Activated CD8-positive, alpha-beta memory T cell treated with anti-CD3 and anti-CD28 coated beads, Interleukin-2, amount 50 U/mL, for 4 hours (primary cell): ENCODE measurements around the gene RASA4B.
"Not testable (repeated sequence)": the region's sequence is repeated elsewhere in the genome, so short reads cannot be mapped to it uniquely, and the experiment has no call there.

ENCODE experiments used
- DNase-seq: peaks from one replicate; pipeline ENCODE4 v3.0.0-alpha.2; 2020

RASA4B gene

DNA sequence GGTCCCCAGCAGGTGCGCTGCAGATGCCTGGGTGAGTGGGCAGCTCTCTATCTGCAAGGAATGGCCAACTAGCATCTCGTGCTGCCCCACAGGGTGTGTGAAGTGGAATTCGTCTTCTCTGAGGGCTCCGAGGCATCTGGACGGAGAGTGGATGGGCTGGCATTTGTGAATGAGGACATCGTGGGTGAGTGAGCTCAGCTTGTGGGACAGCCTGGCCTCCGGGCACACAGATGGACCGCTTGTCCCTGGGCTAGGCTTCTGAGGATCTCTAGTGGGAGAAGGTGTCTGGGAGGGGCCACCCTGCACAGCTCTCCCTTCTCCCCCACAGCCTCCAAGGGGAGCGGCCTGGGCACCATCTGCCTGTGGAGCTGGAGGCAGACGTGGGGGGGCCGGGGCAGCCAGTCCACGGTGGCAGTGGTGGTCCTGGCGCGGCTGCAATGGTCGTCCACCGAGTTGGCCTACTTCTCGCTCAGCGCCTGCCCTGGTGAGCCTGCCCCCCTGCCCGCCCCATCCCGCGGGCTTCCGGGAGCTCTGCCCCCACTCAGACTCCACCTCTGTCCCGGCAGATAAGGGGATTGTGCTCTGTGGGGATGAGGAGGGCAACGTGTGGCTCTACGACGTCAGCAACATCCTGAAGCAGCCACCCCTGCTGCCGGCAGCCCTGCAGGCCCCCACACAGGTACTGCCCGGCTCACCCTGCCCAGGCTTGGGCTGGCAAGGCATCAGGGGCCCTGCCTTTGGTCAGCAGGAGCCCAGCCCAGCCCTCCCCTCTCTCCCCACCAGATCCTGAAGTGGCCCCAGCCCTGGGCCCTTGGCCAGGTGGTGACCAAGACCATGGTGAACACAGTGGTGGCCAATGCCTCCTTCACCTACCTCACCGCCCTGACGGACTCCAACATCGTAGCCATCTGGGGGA, 45.2 kb downstream of the RASA4B start:
- DNase-seq = no peak

DNA sequence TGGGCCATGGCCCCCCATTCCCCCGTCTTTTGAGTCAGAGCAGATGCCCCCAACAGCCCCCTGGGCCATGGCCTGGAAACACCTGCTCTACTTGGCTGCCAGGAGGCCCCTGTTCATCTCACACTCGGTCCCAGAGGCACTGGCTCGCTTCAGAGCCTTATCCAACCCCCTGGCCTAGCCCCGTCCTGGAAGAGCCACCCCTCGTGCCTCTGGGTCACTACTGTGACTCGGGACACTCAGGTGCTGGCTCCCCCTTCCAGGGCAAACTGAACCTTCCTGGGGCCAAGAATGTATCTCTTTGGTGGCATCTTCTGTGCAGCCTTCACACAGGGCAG, 45.8 kb downstream of the RASA4B start:
- DNase-seq = no peak

DNA sequence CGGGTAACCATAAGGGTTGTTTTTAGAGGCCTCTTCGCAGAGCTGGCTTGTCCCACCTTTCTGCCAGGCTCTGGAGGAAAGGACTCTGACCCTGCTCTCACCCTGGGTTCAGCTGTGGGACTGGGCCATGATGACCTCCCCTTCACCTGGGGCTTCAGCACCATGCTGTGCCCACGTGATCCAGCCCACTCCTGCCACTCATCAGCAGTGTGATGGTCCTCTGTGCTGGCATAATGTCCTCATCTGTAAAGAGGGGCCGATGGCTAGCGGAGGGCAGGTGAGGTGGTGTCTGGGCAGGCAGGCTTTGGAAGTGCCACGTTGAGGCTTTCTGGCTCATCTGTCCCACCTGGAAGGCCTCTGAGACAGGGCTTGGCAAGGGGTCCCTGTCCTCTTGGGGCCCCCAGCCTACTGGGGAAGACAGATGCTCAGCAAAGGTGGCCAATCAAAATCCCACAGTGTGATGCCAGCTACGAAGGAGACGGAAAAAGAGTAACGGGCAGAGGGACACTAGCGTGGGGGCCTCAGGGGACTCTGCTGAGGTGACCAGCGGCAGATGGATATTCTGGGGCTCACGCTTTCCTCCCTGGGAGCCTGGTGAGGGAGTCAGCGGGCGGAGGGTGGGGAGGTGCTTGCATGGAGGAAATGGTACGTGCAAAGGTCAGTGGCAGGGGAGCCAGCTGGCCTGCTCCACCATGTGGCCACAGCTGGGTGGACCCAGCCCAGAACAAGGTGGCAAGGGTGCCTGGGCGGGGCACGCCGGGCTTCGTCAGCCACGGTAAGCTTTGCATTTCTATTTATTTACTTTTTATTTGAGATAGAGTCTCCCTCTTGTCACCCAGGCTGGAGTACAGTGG, 47.4 kb downstream of the RASA4B start:
- no peak for DNase-seq

DNA sequence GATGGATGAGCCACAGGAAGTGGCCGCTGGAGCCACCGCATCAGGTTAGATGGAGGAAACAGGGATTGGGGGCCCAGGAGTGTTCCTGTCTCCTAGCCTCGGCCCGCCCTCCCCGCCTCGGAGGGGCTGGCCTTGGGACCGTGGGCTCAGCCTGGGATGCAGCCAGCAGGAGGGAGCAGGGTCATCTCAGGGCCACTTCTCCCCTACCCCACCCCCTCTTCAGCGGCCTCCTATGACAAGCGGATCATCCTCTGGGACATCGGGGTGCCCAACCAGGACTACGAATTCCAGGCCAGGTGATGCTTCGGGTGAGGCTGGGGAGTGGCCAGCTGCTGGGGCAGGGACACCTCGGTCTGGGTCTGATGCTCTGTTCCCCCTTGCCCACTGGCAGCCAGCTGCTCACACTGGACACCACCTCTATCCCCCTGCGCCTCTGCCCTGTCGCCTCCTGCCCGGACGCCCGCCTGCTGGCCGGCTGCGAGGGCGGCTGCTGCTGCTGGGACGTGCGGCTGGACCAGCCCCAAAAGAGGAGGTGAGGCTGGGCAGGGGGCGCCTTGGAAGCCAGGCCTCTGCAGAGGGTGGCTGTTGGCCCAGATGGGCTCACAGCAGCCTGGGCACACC, 48.1 kb downstream of the RASA4B start:
- DNase-seq = no peak

DNA sequence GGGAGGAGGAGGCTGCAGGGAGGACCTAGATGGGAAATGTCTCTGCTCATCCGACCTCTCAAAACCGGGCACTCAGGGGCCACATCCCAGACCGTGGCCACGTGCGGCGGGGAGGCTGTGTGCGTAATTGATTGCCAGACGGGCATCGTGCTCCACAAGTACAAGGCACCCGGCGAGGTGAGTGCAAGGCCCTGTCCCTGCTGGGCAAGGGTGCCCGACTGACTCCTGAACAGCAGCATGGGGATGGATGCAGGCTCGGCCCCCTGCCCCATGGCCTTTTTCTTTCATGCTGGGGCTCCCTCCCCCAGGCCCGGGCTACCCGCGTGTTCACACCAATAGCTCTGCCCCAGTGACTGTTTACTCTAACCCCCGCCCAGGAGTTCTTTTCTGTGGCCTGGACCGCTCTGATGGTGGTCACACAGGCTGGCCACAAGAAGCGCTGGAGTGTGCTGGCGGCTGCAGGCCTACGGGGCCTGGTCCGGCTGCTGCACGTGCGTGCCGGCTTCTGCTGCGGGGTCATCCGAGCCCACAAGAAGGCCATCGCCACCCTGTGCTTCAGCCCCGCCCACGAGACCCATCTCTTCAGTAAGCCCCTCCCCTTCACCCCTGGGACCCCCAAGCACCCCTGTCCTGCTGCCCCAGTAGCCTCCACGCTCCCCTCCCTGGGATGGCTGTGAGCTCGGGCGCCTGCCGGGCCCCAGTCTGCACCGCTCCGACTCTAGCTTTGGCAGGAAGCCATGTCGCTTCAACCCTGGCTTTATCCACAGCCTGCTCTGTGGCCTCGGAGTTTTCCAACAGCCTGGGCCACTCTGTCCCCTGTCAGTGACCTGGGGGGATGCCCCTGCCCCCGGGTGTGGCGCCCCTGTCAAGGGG, 48.9 kb downstream of the RASA4B start:
- no peak for DNase-seq

DNA sequence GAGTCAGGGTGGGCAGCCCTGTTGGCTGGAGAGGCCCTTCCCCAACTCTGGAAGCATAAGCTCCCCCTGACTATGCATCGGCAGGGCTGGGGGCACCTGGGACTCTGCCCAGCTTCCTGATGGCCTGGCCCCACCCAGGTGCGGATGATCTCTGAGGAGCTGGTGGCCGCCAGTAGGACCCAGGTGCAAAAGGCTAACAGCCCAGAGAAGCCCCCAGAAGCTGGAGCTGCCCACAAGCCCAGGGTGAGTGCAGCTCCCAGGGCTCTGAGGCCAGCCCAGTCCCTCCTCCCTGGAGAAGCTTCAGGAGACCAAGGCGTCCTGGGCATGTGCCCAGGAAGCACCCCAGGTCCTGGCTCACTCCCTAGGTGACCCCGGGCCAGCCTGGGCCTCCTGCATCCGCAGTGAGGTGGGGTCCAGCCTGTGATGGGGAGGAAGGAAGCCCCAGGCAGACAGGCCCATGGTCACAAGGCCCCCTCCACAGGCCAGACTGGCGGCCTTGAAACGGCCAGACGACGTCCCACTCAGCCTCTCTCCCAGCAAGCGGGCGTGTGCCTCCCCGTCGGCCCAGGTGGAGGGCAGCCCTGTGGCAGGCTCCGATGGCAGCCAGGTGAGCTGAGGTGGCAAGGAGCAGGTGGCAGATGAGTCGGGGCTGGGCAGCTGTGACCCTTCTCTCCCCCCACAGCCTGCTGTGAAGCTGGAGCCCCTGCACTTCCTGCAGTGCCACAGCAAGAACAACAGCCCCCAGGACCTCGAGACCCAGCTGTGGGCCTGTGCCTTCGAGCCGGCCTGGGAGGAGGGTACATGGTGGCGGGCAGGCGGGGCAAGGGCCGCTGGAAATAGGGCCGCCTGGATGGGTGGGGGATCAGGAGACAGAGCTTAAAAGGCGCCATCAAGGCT, 49.7 kb downstream of the RASA4B start:
- no peak for DNase-seq

DNA sequence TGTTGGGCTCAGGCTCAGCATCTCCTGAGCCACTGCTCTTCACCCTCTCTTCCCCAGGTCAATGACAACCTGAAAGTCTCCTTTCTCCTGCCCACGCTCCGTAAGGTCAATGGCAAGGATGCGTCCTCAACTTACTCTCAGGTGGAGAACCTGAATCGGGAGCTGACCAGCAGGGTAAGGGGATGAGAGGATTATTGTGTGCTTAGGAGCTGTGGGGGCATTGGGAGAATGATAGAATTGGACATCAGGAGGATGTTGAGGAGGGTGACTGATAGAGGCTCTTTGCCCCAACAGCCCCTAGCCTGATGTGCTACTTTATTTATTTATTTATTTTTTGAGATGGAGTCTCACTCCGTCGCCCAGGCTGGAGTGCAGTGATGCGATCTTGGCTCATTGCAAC, 51.5 kb downstream of the RASA4B start:
- no peak for DNase-seq

DNA sequence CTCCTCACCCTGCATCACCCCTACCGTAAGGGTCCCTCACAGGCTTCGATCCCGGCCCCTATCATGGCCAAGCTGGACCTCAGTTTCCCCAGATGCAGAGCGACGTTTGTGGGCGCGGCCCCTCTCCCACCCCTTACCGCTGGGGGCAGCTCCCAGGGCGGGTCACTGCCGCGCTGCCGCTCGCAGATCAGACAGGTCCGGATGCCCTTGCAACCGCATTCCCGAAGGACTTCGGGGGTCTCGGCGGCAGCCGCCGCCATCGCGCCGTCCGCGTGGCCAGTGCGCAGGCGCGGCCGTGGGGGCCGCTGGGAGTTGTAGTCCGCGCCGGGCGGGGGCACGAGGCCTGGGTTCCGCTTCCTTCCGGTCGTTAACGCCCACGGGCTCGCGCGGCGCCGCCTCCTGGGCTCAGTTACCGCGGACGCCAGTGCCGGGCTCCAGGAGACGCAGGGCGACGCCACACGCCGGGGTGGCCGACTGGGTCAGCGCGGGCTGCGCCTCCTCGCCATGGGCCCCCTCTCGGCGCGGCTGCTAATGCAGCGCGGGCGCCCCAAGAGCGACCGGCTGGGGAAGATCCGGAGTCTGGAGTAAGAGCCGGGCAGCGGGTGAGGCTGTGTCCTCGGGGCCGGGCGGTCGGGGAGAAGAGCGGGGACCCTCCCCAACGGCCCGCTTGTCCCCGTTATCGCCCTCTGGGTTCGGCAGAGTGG, 52.8 kb downstream of the RASA4B start, which contains the start of the genes ALKBH4 and LRWD1:
TSS of gene ALKBH4 (minus strand) at position 287 of the 704 bp plus-strand sequence. CDS start at position 260, 27 bp downstream.
TSS of gene LRWD1 (plus strand) at position 408 of the 704 bp plus-strand sequence. CDS start at position 505, 97 bp downstream.
- DNase-seq = peak; percentile 96

DNA sequence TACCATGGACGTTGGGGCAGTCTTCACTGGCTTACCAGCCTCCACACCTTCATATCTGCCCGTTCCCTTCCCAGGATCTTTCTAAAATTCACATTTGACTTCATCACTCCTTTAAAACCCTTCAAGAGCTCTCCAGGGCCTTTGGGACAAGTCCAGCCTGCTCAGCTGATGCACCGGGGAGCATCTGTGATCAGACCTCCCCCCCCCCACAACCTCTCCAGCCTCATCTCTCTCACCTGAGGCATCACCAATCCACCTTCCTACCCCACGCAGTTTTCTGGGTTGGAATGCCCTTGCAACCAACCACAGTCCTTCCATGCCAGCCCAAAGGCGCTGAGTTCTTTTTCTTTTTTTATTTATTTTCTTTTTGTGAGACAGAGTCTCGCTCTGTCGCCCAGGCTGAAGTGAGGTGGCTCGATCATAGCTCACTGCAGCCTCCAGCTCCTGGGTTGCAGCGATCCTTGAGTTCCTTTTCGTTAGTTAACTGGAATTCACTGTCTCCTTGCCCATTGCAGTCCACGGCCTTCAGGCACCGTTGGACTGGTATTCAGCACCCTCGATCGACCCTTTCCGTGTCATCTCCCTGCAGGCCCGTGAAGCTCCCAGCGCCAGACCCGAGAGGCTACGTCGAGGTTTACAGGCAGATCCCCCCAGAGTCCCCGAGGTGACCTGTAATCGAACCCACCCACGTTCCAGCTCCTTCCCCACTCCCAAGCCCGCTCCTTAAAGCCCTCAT, 53.6 kb downstream of the RASA4B start:
- no peak for DNase-seq

DNA sequence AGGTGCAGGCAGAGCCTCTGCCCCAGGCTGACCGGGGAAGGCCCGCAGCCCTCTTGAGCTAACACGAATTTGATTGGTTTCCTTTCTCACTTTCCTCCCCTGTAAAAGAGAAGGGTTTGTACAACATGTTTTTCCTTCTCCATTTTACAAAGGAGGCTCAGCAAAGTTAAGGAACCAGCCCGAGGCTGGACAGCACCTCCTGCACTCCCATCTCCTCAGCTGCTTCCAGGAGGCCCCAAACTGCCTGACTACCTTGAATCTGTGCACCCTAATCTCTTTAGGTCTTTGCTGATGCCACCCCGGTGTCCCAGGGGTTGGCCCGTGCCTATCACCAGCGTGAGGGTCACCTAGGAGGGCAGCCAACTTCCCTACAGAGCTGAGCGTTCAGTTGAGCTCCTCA, 57.1 kb downstream of the RASA4B start:
- no peak for DNase-seq

DNA sequence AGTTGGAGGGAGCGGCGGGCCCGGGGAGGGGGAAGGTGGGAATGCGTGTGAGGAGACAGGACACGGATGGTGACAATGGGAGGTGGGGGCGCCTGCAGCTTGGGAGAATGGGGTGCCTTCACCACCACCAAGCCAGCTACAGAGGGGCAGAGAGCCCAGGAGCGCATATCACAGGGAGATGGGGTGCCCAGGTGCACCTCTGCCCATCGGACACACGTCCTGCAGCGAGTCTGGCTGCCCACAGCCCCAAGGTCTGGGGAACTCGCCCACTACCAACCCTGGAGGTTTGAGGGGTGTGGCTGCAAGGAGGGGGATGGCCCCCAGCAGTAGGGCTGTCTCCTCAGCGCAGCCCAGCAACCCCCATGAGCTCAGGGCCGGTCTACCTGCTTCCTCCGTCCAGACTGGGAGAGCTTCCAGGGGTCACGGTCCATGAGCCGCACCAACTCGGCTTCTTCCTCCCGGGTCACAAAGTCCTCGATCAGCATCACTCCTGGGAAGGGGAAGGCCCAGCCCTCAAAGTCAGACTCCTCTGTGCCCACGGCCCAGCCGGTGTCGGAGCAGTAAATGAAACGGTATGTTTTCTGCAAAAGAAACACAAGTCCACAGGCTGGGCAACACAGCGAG, 58.2 kb downstream of the RASA4B start:
- DNase-seq = no peak

DNA sequence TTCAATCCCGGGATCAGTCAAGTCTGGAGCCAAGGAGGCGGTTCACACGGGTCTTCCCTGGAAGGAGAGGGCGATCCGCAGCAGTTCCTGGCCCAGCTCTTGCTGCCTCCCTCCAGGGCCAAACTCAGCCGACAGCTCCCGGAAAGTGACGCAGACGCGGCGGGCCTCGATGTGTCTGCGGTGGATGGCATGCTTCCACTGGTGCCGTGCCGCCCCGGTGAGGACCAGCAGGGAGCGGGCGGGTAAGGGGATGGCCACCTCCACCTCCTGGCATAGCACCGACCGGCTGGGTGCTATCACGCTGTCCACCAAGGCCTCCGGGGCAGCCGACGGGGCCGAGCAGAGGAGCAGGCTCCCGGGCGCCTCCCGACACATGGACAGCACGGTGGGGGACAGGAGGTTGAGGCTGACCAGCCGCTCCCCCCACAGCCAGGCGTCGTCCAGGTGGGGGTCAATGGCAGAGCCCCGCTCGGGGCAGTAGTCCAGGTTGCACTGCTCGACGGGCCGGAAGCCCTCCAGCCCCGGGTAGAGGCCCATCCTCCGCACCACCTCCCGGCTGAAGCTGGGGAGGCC, 60.1 kb downstream of the RASA4B start:
- no peak for DNase-seq

DNA sequence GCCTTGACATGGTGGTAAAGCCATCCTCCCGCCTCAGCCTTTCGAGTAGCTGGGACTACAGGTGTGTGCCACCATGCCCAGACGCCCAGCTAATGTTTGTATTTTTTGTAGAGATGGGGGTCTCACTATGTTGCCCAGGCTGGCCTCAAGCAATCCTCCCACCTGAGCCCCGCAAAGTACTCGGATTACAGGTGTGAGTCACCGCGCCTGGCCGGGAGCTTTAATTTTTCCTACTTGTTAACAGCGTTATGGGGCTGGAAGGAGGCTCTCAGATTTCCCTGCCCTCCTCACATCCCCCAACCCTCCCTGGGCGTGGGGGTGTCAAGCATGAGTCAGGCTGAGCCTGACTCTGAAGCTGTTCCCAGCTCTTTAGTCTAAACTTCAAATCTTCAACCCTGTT, 61.2 kb downstream of the RASA4B start:
- no peak for DNase-seq

DNA sequence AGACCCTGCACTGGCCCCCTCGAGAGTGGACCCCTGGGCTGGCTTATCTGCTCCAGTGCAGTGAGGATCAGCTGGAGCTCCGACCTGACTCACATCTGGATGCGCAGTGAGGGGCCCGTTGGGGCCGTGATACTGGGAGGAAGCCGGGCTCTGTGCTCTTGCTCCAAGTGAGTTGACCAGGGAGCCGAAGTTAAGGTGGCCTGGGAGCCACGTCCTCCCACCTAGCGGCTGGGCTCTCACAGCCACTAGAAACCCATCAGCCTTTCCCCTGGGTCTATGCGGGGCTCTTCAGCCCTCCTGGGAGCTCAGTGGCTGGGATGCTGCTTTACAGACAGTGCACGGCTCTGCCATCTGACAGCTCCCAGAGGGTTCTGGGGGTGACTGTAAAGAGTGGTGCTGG, 62.0 kb downstream of the RASA4B start:
- no peak for DNase-seq

DNA sequence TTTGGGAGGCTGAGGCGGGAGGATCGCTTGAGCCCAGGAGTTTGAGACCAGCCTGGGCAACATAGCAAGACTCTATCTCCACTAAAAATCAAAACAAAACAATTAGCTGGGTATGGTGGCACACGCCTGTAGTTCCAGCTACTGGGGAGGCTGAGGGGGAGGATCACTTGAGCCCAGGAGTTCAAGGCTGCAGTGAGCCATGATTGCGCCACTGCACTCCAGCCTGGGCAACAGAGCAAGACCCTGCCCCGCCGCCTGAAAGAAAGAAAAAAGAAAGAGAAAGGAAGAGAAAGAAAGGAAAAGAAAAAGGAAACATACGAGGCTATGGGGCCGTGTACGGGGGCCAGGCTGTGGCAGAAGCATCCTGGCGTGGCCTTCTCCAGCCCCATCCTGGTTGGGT, 62.6 kb downstream of the RASA4B start:
- not testable (repeated sequence) for DNase-seq

DNA sequence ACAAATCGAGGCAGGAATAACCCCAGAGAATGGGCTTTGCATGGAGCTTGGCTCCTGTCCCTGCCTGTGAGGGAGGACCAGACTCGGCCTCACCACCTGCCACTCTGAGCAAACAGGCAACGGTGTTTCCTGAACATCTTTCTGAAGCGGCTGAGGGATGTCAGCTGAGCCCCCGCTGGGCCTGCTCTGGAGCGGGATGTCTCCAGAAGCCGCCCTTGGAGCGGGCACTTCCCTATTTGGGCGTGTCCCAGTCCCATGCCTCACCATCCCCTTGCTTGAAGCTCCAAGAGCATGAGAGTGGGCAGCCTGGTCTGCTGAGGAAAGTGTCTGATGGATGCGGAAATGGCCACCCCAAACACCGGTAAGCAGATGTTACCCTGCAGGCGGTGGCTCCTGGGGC, 63.1 kb downstream of the RASA4B start:
- no peak for DNase-seq

DNA sequence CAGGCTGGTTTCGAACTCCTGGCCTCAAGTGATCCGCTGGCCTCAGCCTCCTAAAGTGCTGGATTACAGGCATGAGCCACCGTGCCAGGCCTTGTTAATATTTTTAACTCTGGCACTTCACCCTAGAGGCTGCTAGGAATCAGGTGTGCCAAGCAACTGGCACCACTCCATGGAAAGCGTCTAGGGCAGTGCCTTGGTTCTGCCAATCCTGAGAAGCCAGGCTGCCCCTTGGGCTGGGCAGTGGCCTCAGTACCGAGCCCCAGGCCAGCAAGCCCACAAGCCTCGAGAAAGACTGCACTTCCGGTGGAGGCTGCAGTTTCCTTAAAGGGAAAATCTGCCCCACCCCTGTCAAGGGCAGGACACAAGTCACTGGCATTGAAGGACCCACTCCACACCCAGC, 64.3 kb downstream of the RASA4B start:
- no peak for DNase-seq

DNA sequence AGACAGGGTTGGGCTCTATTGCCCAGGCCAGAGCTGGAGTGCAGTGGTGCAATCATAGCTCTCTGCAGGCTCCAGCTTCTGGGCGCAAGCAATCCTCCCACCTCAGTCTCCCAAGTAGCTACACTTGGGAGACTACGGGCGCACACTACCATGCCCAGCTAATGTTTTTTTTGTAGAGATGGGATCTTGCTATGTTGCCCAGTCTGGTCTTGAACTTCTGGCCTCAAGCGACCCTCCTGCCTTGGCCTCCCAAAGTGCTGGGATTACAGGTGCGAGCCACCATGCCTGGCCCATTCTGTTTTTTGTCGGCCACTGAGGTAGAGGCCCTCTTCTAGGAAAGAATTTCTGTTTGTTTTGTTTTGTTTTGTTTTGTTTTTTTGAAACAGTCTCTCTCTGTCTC, 65.1 kb downstream of the RASA4B start:
- no peak for DNase-seq
